ENCODE data around the gene PTPN14.
"Not testable (repeated sequence)": the region's sequence is repeated elsewhere in the genome, so short reads cannot be mapped to it uniquely, and the experiment has no call there.

Gene PTPN14

GRCh38 chr1:214541693-214542092 lies 9.7 kb downstream of the PTPN14 start:
- no peak for DNase-seq (ENCODE audit: low read depth in 2 of 2)

DNA sequence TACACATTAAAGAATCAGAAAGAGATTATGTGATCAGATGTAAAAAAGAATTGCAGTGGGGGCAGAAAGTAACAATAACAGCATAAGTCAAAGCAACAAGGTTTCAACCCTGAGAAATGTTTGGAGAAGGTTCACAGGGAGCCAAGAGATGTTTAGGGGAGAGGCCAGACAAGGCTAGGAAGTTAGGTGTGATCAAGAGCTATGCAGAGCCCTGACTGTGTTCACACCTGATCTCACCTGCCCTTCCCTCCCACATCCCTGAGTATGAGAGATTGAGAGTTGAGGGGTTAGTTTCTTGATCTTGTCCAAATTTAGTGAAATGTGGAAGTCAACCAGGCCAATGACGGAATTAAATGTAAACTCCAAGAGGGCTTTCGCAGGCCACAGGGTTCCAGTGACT lies 10.2 kb downstream of the PTPN14 start:
- DNase-seq (ENCODE audit: low read depth in 2 of 2), result no peak

- no peak for DNase-seq (ENCODE audit: low read depth in 2 of 2)
Observed at GRCh38 chr1:214540324-214540723, 11.1 kb downstream of the PTPN14 start.

- DNase-seq (ENCODE audit: low read depth in 2 of 2), result no peak
Observed at GRCh38 chr1:214538496-214538895, 12.9 kb downstream of the PTPN14 start.

DNA sequence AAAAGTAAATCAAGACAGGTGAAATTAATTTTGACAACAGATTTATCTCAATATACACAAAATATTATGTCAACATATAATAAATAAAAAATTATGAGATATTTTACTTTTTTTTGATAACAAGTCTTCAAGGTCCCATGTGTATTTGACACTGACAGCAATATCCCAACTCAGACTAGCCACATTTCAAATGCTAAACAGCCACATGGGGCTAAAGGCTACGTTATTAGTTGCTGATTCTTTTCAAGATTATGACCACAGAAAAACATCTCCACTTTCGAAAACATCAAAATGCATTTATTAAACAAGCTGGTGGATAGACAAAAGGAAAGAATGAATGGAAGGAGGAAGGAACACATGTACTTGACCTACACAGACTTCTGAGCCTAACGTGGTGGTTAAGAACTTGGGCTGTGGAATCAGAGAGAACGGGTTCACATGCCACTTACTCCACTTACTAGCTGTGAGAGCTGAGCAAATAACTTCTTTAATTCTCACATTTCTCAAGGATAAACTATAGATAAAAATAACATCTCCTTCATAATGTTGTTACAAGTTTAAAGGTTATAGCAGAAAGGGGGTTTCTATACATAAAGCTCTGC lies 13.4 kb downstream of the PTPN14 start:
- no peak for DNase-seq (ENCODE audit: low read depth in 2 of 2)

DNA sequence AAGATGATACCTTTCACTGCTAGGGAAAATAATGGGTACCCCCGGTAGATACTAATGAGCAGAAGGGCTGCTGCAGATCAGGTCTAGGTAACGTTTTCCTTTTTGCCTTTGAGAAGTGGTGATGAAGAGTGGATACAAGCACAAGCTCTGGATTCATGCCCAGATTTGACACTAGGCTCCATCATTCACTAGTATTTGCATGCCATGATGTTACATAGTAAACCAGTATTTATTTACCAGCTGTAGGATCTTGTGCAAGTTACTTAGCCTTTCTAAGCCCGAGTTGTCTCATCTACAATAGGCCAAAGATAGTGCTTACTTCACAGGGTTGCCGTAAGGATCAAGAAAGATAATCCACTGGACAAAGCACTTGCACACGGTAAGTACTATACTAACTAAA lies 14.2 kb downstream of the PTPN14 start:
- DNase-seq (ENCODE audit: low read depth in 2 of 2), result no peak

DNA sequence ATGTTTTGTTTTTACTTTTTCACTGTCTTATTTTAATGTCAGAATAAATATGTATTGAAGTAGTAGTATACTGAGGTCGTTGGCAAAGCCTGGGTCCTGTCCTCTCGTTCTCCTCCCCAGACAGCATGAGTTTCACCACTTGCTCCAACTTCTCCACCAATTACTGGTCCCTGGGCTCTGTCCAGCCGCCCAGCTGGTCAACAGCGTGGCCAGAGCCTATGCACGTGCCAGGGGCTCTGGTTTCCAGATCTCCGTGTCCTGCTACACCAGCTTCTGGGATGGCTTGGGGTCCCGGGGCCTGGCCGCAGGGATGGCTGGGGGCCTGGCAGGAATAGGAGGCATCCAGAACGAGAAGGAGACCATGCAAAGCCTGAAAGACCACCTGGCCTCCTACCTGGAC lies 19.3 kb downstream of the PTPN14 start:
- DNase-seq (ENCODE audit: low read depth in 2 of 2), result no peak

GRCh38 chr1:214525535-214526019 lies 25.8 kb downstream of the PTPN14 start:
- DNase-seq (ENCODE audit: low read depth in 2 of 2), result no peak

DNA sequence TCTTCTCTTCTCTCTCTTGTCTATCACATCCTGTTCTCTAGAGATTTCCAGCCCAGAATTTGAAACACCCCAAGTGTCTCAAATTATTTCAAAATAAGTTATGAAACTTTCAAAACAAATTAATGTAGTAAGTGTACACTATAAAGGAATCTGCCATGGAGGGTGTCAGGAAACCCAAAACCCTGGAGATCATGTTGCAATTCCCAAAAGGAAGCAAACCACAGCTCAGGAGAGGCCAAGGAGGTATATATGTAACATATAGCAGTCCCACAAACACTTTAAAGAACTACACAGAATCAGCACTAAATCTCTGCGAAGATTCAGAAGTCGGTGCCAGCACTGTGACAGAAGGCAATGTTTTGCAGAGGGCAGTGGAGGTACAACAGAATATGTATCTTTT lies 26.6 kb downstream of the PTPN14 start:
- no peak for DNase-seq (ENCODE audit: low read depth in 2 of 2)

GRCh38 chr1:214523124-214523824 lies 28.1 kb downstream of the PTPN14 start:
- DNase-seq (ENCODE audit: low read depth in 2 of 2), result no peak

- DNase-seq (ENCODE audit: low read depth in 2 of 2), result not testable (repeated sequence)
Observed at GRCh38 chr1:214521458-214521857, 29.9 kb downstream of the PTPN14 start.

GRCh38 chr1:214520544-214521165 lies 30.7 kb downstream of the PTPN14 start:
- no peak for DNase-seq (ENCODE audit: low read depth in 2 of 2)

DNA sequence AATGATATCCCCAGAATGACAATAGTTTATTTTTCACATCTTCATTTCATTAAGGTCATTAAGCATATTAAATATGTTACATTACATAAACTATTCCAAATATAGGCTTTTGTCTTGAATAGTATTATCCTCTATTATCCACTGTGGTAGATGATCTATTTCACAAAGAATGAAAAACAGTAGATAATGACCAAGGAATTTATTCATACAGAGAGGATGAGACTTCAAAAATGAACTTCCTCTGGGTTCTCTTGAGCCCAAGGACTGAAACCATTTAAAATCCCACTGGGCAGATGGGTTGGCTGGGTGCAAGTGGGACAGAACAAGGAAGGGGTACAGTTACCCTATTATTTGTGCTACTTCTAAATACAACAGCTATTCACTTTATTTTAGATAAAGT lies 33.0 kb downstream of the PTPN14 start:
- DNase-seq (ENCODE audit: low read depth in 2 of 2), result no peak

DNA sequence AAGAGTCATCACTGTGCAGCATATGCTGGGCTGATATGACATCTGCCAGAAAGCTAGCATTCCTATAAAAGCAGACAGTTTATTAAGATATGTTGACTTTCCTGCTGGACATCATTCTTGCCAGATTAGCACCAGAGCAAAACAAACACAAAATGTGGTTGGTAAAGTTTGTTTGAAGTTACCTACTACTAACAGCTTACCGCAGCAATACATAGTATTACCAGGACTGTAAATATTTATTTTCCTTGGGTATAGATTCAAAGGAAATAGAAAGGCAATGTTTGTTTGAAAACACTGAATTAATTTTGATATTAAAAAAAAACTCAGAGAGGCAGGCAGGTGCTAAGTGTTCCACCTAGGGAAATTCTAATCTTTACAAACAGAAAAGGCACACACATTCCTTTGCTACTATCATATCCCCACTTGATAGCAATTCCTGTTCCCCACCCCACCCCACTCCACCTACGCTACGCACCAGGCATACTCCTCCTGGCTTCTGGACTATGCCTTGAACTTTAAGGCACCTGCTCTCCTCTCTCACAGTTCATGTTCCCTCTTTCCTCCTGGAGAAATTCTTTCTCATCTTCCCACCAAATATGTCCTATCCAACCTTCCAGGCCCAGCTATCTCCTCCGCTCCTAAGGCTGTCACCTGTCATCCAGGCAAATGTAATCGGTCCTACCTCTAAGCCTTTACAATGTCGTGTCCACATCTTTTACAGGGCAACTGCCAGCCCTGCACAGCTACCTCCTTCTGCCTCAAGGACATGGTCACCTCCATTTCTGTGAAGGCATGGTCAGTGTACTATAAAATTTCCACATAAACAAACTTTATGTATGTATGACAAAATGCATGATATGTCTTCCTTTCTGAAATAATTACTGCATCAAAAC lies 34.7 kb downstream of the PTPN14 start:
- DNase-seq (ENCODE audit: low read depth in 2 of 2), result no peak

DNA sequence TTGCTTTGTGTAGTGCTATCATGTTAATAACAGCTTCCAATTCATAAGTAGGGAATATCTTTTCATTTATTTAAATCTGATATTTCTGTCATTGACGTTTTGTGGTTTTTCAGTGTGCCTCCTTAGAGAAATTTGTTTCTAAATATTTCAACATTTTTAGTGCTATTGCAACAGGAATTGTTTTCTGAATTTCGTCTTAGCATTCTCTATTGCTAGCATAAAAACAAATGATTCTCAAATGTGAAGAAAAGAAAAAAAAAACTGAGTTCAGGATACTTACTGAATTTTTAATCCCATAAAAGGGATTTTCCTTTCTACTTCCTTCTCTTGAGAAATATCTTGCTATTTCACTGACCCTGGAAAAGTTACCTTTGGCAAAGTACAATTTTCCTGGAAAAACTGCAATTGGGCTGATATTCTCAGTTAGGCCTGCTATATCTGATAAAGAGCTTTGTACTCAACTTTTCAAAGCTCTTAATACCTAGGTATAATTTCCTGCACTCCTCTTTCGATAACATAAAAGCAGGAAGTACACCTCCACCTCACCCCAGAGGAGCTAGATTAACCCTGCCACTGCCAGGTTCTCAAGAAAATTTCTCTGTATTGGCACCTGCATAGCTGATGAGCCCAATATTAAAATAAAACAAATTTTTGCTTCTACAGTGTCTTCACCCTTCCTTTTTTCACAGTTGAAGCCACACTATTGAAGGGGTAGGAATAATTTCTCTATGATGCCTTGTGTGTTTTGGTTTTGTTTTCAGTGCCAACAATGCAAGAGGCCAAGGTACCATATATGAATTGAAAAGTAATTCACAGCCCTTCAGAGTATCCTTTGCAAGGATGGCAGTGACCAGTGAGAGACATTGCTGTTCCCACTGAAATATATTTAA lies 35.6 kb downstream of the PTPN14 start:
- no peak for DNase-seq (ENCODE audit: low read depth in 2 of 2)

DNA sequence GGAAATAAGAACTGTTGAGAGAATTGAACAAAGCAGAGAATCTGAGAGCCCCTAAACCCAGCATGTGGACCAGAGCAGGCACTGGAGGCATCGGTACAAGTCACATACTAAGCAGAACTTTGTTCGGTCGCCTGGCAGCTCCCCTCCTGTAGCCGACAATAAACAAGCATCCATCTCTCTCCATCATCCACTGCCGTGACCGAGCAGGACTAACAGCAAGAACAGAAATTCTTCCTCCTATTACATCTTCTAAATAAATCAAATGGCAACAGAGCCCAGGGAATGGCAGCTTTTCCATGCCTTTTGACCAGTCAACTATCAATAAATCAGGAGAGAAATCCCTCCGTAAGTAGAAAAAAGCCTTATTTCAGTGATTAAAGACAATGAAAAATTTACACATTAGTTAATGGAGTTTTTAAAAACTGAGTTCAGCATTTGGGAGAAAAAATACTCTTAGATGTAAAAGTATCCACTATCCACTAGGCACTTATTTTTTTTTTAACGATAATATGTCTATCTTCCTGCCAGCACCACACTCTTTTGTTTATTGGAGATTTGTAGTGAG lies 36.5 kb downstream of the PTPN14 start:
- no peak for DNase-seq (ENCODE audit: low read depth in 2 of 2)

DNA sequence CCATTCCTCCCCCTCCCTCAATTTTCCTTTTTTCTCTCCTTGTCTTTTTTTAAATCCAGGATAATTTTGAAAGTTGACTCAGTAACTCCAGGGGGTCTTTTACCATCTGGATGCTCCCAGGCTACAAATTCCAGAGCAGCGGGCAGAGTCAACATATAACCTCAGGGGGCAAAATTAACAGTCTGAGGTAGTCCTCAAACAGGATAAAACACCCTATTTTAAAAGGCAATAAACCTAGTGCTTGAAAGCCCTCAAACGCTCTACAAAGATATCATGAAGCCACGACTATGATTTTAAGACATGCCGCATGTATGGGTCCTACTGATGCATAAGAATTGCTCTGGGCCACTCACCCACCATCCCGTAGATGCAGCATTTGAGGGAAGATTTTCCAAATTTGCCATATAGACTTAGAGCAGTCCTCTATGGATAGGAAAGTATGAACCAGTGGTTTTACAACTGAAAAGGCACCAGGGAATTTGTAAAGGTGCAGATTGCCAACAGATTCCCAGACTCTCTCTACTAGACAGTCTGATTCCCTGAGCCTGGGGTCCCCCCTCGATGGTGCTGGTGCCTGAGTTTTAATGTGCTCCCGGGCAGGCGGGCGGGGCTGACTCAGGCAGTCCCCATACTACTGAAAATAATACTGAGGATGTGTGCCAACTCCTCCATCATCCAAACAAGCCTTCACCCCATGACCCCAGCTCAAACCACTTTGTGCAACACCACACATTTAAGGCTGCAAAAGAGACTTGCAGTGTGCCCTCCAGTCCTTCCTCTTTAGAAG lies 37.2 kb downstream of the PTPN14 start:
- no peak for DNase-seq (ENCODE audit: low read depth in 2 of 2)

DNA sequence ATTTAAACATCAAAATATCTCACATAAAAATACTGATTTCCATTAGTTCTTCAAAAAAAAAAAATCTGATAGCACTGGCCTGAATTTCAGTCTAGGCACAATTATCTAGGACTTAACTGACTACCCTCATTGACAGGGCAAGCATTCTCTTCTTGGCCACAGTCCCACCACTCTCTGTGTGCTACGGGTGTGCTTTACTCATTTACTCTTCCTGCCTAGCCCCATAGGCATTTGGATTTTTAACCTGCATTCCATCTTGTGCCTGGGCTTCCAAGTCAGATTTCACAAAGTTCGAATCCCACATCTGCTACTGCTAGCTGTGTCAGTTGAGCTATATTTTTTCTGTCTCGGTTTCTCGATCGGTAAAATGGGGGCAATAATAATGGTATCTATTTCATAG lies 38.0 kb downstream of the PTPN14 start:
- DNase-seq (ENCODE audit: low read depth in 2 of 2), result no peak

- no peak for DNase-seq (ENCODE audit: low read depth in 2 of 2)
Observed at GRCh38 chr1:214511639-214511998, 39.8 kb downstream of the PTPN14 start.

Measured in stimulated activated CD8-positive, alpha-beta memory T cell treated with anti-CD3 and anti-CD28 coated beads, Interleukin-15, amount 100 ng/mL, for 4 hours (primary cell).